ENCODE measurements around the gene FGFRL1. TPM values are rescaled to one million over a fixed set of nuclear protein-coding genes. Genes with fewer than 3 reads are reported as not detected.

FGFRL1 gene
- total and polyA plus RNA-seq, 8 donors, result 15.4 to 42.8 (median 31.1) TPM

DNA sequence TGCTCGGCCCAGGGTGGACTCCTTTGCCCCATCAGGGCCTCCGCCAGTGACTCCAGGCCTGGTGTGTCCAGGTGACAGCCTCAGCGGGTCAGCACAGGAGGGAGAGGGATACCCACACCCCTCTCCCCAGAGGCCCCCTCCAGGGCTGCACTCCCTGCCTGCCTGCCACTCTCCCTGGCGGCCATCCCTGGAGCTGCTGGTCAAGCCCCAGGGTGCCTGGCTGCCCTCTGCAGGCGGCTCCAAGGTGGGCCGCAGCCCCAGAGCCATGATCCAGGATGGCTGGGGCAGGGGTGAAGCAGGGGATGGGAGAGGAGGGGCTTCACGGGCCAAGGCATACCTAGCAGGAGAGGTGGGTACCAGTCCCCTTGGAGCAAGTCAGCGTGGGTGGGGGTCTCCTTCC, 3.8 kb downstream of the FGFRL1 start:
- no peaks in the 10 kb centered on the region for H3K36me3 ChIP-seq
- no peak for FAIRE-seq
- ATAC-seq, result no peak
- no peak for DNase-seq
- WGBS, 2 donors, result 85 to 88% methylated on average over 8 of the region's 8 CpGs
- intact Hi-C loops (cut with DNase I), result no loop called here
- no peak overlapping the region for H3K27ac ChIP-seq
- TF ChIP-seq, protein P1, sequence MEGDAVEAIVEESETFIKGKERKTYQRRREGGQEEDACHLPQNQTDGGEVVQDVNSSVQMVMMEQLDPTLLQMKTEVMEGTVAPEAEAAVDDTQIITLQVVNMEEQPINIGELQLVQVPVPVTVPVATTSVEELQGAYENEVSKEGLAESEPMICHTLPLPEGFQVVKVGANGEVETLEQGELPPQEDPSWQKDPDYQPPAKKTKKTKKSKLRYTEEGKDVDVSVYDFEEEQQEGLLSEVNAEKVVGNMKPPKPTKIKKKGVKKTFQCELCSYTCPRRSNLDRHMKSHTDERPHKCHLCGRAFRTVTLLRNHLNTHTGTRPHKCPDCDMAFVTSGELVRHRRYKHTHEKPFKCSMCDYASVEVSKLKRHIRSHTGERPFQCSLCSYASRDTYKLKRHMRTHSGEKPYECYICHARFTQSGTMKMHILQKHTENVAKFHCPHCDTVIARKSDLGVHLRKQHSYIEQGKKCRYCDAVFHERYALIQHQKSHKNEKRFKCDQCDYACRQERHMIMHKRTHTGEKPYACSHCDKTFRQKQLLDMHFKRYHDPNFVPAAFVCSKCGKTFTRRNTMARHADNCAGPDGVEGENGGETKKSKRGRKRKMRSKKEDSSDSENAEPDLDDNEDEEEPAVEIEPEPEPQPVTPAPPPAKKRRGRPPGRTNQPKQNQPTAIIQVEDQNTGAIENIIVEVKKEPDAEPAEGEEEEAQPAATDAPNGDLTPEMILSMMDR (IDR thresholded peaks at IDR 0.05), result no peak
- no peak overlapping the region for H3K4me3 ChIP-seq
- H3K27me3 ChIP-seq, result no peaks in the 10 kb centered on the region
- no peaks in the 10 kb centered on the region for H3K9me3 ChIP-seq
- peaks cover 7 to 9% (median 7%) of the 10 kb centered on the region in 3 donors for H3K4me1 ChIP-seq

- H3K9me3 ChIP-seq, result no peaks in the 10 kb centered on the region
- no peak overlapping the region for H3K4me3 ChIP-seq
- intact Hi-C loops (cut with DNase I), result no loop called here
- FAIRE-seq, result no peak
- no peak for ATAC-seq
- no peak for DNase-seq
- H3K27ac ChIP-seq, result no peak overlapping the region
- 85 to 91% methylated on average over 10 of the region's 10 CpGs for WGBS, 2 donors
- TF ChIP-seq, protein P1 (IDR thresholded peaks at IDR 0.05), result no peak
- peaks cover 2 to 3% (median 3%) of the 10 kb centered on the region in 3 donors for H3K4me1 ChIP-seq
- no peaks in the 10 kb centered on the region for H3K27me3 ChIP-seq
- H3K36me3 ChIP-seq, result no peaks in the 10 kb centered on the region
Measured at GRCh38 chr4:1015746-1016145, 4.3 kb downstream of the FGFRL1 start.

GRCh38 chr4:1017211-1017610, 5.8 kb downstream of the FGFRL1 start:
- Histone ChIP-seq H3K27me3 (no peaks in the 10 kb centered on the region), H3K4me3 (no peak overlapping the region), H3K4me1 (no peaks in the 10 kb centered on the region), H3K27ac (no peak overlapping the region), H3K9me3 (no peaks in the 10 kb centered on the region), H3K36me3 (no peaks in the 10 kb centered on the region)
- DNase-seq (no peak), ATAC-seq (no peak), FAIRE-seq (no peak)
- 88 to 92% methylated on average over 16 of the region's 16 CpGs for WGBS, 2 donors
- intact Hi-C loops (cut with DNase I), result no loop called here
- TF ChIP-seq, protein P1 (IDR thresholded peaks at IDR 0.05), result no peak

DNA sequence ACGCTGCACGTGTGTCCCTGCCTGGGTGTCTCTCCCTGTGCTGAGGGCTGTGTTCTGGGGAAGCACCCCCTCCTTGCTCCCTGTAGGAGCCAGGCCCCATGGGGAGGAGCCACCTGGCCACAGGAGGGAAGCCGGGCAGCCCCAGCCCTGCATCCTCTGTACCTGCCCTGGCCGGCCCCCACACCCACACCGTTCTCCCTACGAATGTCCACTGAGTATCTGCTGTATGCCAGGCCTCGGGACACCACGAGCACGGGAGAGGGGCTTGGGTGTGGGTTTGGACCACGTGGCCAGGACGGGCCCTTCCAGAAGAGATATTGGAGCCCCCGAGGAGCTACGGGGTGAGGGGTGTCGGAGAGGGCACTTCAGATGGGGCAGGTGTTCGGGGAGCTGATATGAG, 6.3 kb downstream of the FGFRL1 start:
- FAIRE-seq, result no peak

More for the DNA sequence above, 6.3 kb downstream of the FGFRL1 start:
- ATAC-seq, result no peak
- no peak for DNase-seq
- TF ChIP-seq, protein P1 (IDR thresholded peaks at IDR 0.05), result no peak
- Histone ChIP-seq H3K9me3 (no peaks in the 10 kb centered on the region), H3K4me1 (no peaks in the 10 kb centered on the region), H3K36me3 (no peaks in the 10 kb centered on the region), H3K27me3 (no peaks in the 10 kb centered on the region), H3K4me3 (no peak overlapping the region), H3K27ac (no peak overlapping the region)
- intact Hi-C loops (cut with DNase I), result no loop called here
- WGBS, 2 donors, result 90 to 92% methylated on average over 15 of the region's 15 CpGs
